Osteocyte (in vitro differentiated cells): ENCODE measurements around the gene UNC13A. TPM values are rescaled to one million over a fixed set of nuclear protein-coding genes. Genes with fewer than 3 reads are reported as not detected.

Experiments
- DNase-seq: peaks from one replicate; pipeline ENCODE4 v3.0.0; 2021; ENCODE audit warnings: mixed read lengths; ENCODE audit not compliant: unreplicated experiment; ENCODE audit errors: extremely low spot score
- H3K27ac Mint-ChIP-seq: one replicate; pipeline ENCODE4 v1.8.0; 2021; ENCODE audit warnings: mild to moderate bottlenecking, mixed read lengths; ENCODE audit not compliant: unreplicated experiment
- H3K27me3 Mint-ChIP-seq: one replicate; pipeline ENCODE4 v1.8.0; 2021; ENCODE audit warnings: mixed read lengths; ENCODE audit not compliant: unreplicated experiment
- H3K36me3 Mint-ChIP-seq: one replicate; pipeline ENCODE4 v1.8.0; 2021; ENCODE audit warnings: mixed read lengths; ENCODE audit not compliant: unreplicated experiment
- H3K4me1 Mint-ChIP-seq: one replicate; pipeline ENCODE4 v1.8.0; 2021; ENCODE audit warnings: mixed read lengths; ENCODE audit not compliant: unreplicated experiment
- H3K4me3 Mint-ChIP-seq: one replicate; pipeline ENCODE4 v1.8.0; 2021; ENCODE audit warnings: mild to moderate bottlenecking, moderate library complexity, mixed read lengths; ENCODE audit not compliant: unreplicated experiment
- H3K9me3 Mint-ChIP-seq: one replicate; pipeline ENCODE4 v1.8.0; 2021; ENCODE audit warnings: mixed read lengths; ENCODE audit not compliant: unreplicated experiment
- total RNA-seq: library from RNA; stranded (reverse); gene quantifications from 2 replicates; pipeline ENCODE4 v1.2.1, GENCODE V29; 2021
- TF ChIP-seq, protein P1 (sequence below): fragments of 200-600 bp; sonication (generic); IDR thresholded peaks from 2 replicates; pipeline ENCODE4 v1.5.0; 2021; ENCODE audit warnings: antibody characterized with exemption, mild to moderate bottlenecking, moderate library complexity

Gene UNC13A
- total RNA-seq, 1 donor from 2014 or later: 1.6 TPM

- Mint-ChIP-seq H3K4me1 (no peaks in the 10 kb centered on the region), H3K36me3 (no peaks in the 10 kb centered on the region), H3K9me3 (no peaks in the 10 kb centered on the region), H3K4me3 (no peak overlapping the region), H3K27me3 (peaks cover 4% of the 10 kb centered on the region), H3K27ac (no peak overlapping the region)
- DNase-seq: no peak
- TF ChIP-seq, protein P1, sequence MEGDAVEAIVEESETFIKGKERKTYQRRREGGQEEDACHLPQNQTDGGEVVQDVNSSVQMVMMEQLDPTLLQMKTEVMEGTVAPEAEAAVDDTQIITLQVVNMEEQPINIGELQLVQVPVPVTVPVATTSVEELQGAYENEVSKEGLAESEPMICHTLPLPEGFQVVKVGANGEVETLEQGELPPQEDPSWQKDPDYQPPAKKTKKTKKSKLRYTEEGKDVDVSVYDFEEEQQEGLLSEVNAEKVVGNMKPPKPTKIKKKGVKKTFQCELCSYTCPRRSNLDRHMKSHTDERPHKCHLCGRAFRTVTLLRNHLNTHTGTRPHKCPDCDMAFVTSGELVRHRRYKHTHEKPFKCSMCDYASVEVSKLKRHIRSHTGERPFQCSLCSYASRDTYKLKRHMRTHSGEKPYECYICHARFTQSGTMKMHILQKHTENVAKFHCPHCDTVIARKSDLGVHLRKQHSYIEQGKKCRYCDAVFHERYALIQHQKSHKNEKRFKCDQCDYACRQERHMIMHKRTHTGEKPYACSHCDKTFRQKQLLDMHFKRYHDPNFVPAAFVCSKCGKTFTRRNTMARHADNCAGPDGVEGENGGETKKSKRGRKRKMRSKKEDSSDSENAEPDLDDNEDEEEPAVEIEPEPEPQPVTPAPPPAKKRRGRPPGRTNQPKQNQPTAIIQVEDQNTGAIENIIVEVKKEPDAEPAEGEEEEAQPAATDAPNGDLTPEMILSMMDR: no peak
Measured at GRCh38 chr19:17647071-17648020, 40.8 kb downstream of the UNC13A start.

DNA sequence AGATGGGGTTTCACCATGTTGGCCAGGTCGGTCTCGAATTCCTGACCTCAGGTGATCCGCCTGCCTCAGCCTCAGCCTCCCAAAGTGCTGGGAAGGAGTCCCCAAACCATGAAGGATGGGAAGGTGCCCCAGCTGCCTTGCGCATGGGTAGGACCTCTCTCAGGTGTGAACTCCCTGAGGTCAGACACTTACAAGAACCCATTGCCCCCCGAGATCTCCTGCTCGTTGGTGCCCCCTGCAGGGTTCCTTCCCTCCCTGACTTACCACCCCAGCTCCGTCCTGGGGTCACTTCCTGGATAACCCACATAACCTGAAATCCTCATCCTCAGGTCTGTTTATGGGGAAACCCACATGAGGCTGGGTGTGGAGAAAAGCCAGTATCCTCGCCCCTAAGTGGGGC is 41.7 kb downstream of the UNC13A start:
- no peak for DNase-seq
- Mint-ChIP-seq H3K9me3 (no peaks in the 10 kb centered on the region), H3K4me1 (no peaks in the 10 kb centered on the region)

GRCh38 chr19:17645339-17645963 is 42.7 kb downstream of the UNC13A start:
- TF ChIP-seq, protein P1: no peak
- Mint-ChIP-seq H3K27me3 (peaks cover 4% of the 10 kb centered on the region), H3K9me3 (no peaks in the 10 kb centered on the region), H3K27ac (no peak overlapping the region), H3K4me1 (no peaks in the 10 kb centered on the region), H3K36me3 (no peaks in the 10 kb centered on the region), H3K4me3 (no peak overlapping the region)
- DNase-seq: no peak

More for the DNA sequence above, 41.7 kb downstream of the UNC13A start:
- H3K27me3 Mint-ChIP-seq: peaks cover 4% of the 10 kb centered on the region
- no peak overlapping the region for H3K4me3 Mint-ChIP-seq
- TF ChIP-seq, protein P1: no peak
- no peaks in the 10 kb centered on the region for H3K36me3 Mint-ChIP-seq
- H3K27ac Mint-ChIP-seq: no peak overlapping the region

- H3K27me3 Mint-ChIP-seq: peaks cover 4% of the 10 kb centered on the region
- no peak overlapping the region for H3K27ac Mint-ChIP-seq
- DNase-seq: no peak
- H3K4me1 Mint-ChIP-seq: no peaks in the 10 kb centered on the region
- H3K9me3 Mint-ChIP-seq: no peaks in the 10 kb centered on the region
- no peaks in the 10 kb centered on the region for H3K36me3 Mint-ChIP-seq
- TF ChIP-seq, protein P1: no peak
- H3K4me3 Mint-ChIP-seq: no peak overlapping the region
Measured at GRCh38 chr19:17642656-17643055, 45.5 kb downstream of the UNC13A start.

DNA sequence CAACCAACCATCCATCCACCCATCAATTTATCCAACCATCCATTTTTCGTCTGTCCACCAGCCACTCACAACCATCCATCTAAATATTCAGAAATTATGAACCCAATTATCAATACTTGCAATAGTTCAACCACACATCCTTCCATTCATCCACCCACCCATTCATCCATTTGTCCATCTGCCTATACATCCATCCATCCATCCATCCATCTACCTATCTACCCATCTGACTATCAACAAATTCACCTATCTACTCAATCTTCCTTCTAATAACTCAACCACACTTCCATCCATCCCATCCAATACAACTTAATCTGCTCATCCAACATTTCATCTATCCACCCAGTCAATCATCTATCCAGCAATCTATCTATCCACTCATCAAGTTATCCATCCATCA is 46.3 kb downstream of the UNC13A start:
- H3K9me3 Mint-ChIP-seq: no peaks in the 10 kb centered on the region
- H3K27me3 Mint-ChIP-seq: peaks cover 4% of the 10 kb centered on the region
- TF ChIP-seq, protein P1: no peak
- H3K4me3 Mint-ChIP-seq: no peak overlapping the region
- no peaks in the 10 kb centered on the region for H3K4me1 Mint-ChIP-seq
- DNase-seq: no peak
- H3K27ac Mint-ChIP-seq: no peak overlapping the region
- no peaks in the 10 kb centered on the region for H3K36me3 Mint-ChIP-seq
